HCT116 (cell line): ENCODE measurements around the gene ZPR1. TPM values are rescaled to one million over a fixed set of nuclear protein-coding genes. Genes with fewer than 3 reads are reported as not detected.

Experiments
- ATAC-seq: fragments of 200-7000 bp; cut with Tn5 transposase; 2 replicates; pipeline ENCODE4 v1.9.1; 2020; ENCODE audit warnings: mild to moderate bottlenecking, moderate library complexity
- BruUV-seq: library from RNA; stranded (reverse); fragments of 400-500 nt; replicated peaks from 2 replicates; lab custom pipeline; 2021; lab: Mats Ljungman, UMichigan
- CTCF ChIA-PET: fragments of 300-600 bp; sonication (Branson Sonifier 250); formaldehyde crosslinking; loops from one replicate; lab custom pipeline; 2021; ENCODE audit warnings: antibody characterized with exemption; lab: Charles Lee
- POLR2A ChIA-PET: fragments of 300-600, 350-600 bp; sonication (Branson Sonifier 250); formaldehyde crosslinking; loops from one replicate; lab custom pipeline; 2021; ENCODE audit warnings: antibody characterized with exemption; lab: Charles Lee
- RAD21 ChIA-PET, 2 experiments: fragments of 300-600 bp; sonication (Branson Sonifier 250); formaldehyde crosslinking; loops; one replicate each; lab custom pipeline; 2023; ENCODE audit warnings: low total read pairs in 2 of 2; ENCODE audit not compliant: uncharacterized antibody in 2 of 2, unreplicated experiment in 2 of 2, low non-redundant PET in 1 of 2; lab: Charles Lee
- DNase-seq: peaks from one replicate; pipeline ENCODE4 v3.0.0-alpha.2; 2010; ENCODE audit warnings: low read depth, low spot score
- H2AFZ ChIP-seq: fragments of 200-600 bp; shearing (Covaris generic), sonication (generic); 2 replicates; pipeline ENCODE4 v1.6.1; 2017; ENCODE audit warnings: low read depth, mixed run types, mixed read lengths, antibody characterized with exemption, low read length; ENCODE audit not compliant: poor library complexity, severe bottlenecking
- H3K27ac ChIP-seq: 2 replicates; pipeline ENCODE4 v1.5.1; 2012; ENCODE audit warnings: low read depth, low read length
- H3K27me3 ChIP-seq: fragments of 200-600 bp; sonication (generic); 2 replicates; pipeline ENCODE4 v1.6.1; 2016; ENCODE audit warnings: mixed run types, low read length, mixed read lengths; ENCODE audit not compliant: insufficient read depth
- H3K36me3 ChIP-seq, 2 experiments: fragments of 200-500 bp in 1 of 2; fragments of 200-600 bp in 1 of 2; sonication (Bioruptor generic) in 1 of 2; sonication (generic) in 1 of 2; 2 replicates each; pipeline versions ENCODE4 v1.5.1 to v1.6.1; 2014 to 2016; ENCODE audit warnings: low read length in 2 of 2, inconsistent platforms in 1 of 2, mixed read lengths in 1 of 2, mixed run types in 1 of 2; ENCODE audit not compliant: insufficient read depth in 2 of 2, control insufficient read depth in 1 of 2
- H3K4me1 ChIP-seq, 2 experiments: fragments of 200-600 bp in 1 of 2; sonication (generic) in 1 of 2; 2 replicates each; pipeline versions ENCODE4 v1.5.1 to v1.6.1; 2012 to 2017; ENCODE audit warnings: low read length in 2 of 2, inconsistent platforms in 1 of 2, mild to moderate bottlenecking in 1 of 2, mixed read lengths in 1 of 2, mixed run types in 1 of 2, moderate library complexity in 1 of 2; ENCODE audit not compliant: insufficient read depth in 2 of 2, control insufficient read depth in 1 of 2
- H3K4me2 ChIP-seq: fragments of 200-600 bp; sonication (generic); 2 replicates; pipeline ENCODE4 v1.6.1; 2017; ENCODE audit warnings: mixed run types, low read length, mixed read lengths
- H3K4me3 ChIP-seq, 2 experiments: fragments of 200-600 bp in 1 of 2; sonication (generic) in 1 of 2; replicated peaks in 1 of 2; 2 replicates each; pipeline ENCODE4 v1.5.1; 2011 to 2016; ENCODE audit warnings: low read length in 2 of 2, control low read depth in 1 of 2, low read depth in 1 of 2, mild to moderate bottlenecking in 1 of 2, mixed read lengths in 1 of 2, mixed run types in 1 of 2
- H3K79me2 ChIP-seq: fragments of 200-600 bp; sonication (generic); 2 replicates; pipeline ENCODE4 v1.6.1; 2017; ENCODE audit warnings: mild to moderate bottlenecking, mixed run types, low read length, moderate library complexity, mixed read lengths; ENCODE audit not compliant: insufficient read depth
- H3K9ac ChIP-seq: fragments of 200-600 bp; sonication (generic); 2 replicates; pipeline ENCODE4 v1.6.1; 2016; ENCODE audit warnings: low read length, mixed read lengths
- H3K9me2 ChIP-seq: fragments of 200-600 bp; sonication (generic), shearing (Covaris generic); 2 replicates; pipeline ENCODE4 v1.6.1; 2017; ENCODE audit warnings: mixed run types, mild to moderate bottlenecking, moderate library complexity; ENCODE audit not compliant: insufficient read depth
- H3K9me3 ChIP-seq, 2 experiments: fragments of 200-500 bp in 1 of 2; fragments of 200-600 bp in 1 of 2; sonication (Bioruptor generic) in 1 of 2; sonication (generic) in 1 of 2; 2 replicates each; pipeline ENCODE4 v1.6.1; 2014 to 2017; ENCODE audit warnings: low read length in 2 of 2, mixed read lengths in 2 of 2, inconsistent platforms in 1 of 2, low read depth in 1 of 2, mild to moderate bottlenecking in 1 of 2, mixed run types in 1 of 2, moderate library complexity in 1 of 2; ENCODE audit not compliant: control insufficient read depth in 1 of 2, insufficient read depth in 1 of 2
- H4K20me1 ChIP-seq: fragments of 200-600 bp; sonication (generic), shearing (Covaris generic); 2 replicates; pipeline ENCODE4 v1.6.1; 2017; ENCODE audit warnings: mixed run types, mild to moderate bottlenecking, moderate library complexity; ENCODE audit not compliant: insufficient read depth
- CBX3 ChIP-seq: IDR thresholded peaks from 2 replicates; pipeline ENCODE4 v1.6.1; 2012; ENCODE audit warnings: low read depth
- CEBPB ChIP-seq: IDR thresholded peaks from 2 replicates; pipeline ENCODE4 v1.6.1; 2012; ENCODE audit warnings: low read depth
- EGR1 ChIP-seq: IDR thresholded peaks from 2 replicates; pipeline ENCODE4 v1.6.1; 2012; ENCODE audit warnings: low read depth
- EZH2 ChIP-seq: fragments of 200-600 bp; sonication (generic); IDR thresholded peaks from 2 replicates; pipeline ENCODE4 v1.6.1; 2017; ENCODE audit warnings: antibody characterized with exemption, mixed run types
- FOSL1 ChIP-seq: IDR thresholded peaks from 2 replicates; pipeline ENCODE4 v1.6.1; 2012; ENCODE audit warnings: low read depth
- JUND ChIP-seq: IDR thresholded peaks from 2 replicates; pipeline ENCODE4 v1.6.1; 2012
- POLR2A ChIP-seq: IDR thresholded peaks from 2 replicates; pipeline ENCODE4 v1.7.0; 2011; ENCODE audit warnings: borderline replicate concordance; ENCODE audit not compliant: insufficient read depth, insufficient read length; ENCODE audit errors: extremely low read depth
- SIN3A ChIP-seq: IDR thresholded peaks from 2 replicates; pipeline ENCODE4 v1.6.1; 2012; ENCODE audit warnings: low read depth
- SP1 ChIP-seq: IDR thresholded peaks from 2 replicates; pipeline ENCODE4 v1.6.1; 2012; ENCODE audit warnings: low read depth
- SRF ChIP-seq: IDR thresholded peaks from 2 replicates; pipeline ENCODE4 v1.6.1; 2012; ENCODE audit warnings: low read depth
- YY1 ChIP-seq: IDR thresholded peaks from 2 replicates; pipeline ENCODE4 v1.6.1; 2011; ENCODE audit warnings: low read length, low read depth, moderate library complexity, mild to moderate bottlenecking; ENCODE audit not compliant: insufficient replicate concordance; ENCODE audit errors: extremely low read depth
- ZNF274 ChIP-seq: fragments of 200-500 bp; sonication (Bioruptor generic); IDR thresholded peaks from 2 replicates; pipeline ENCODE4 v1.6.1; 2014; ENCODE audit warnings: mild to moderate bottlenecking, low read depth, low read length, inconsistent platforms
- intact Hi-C: fragments of 100-400 bp; cut with micrococcal nuclease; formaldehyde crosslinking; loops from 2 replicates; pipeline ENCODE4 v1.10.0; 2022
- total RNA-seq: library from RNA; stranded (reverse); gene quantifications from one replicate; pipeline ENCODE4 v1.2.1, GENCODE V29; 2021; ENCODE audit not compliant: unreplicated experiment
- TF ChIP-seq, protein P1 (sequence below): IDR thresholded peaks from 2 replicates; pipeline ENCODE4 v1.6.1; 2012; ENCODE audit warnings: low read depth
- TF ChIP-seq, protein P2 (sequence below): IDR thresholded peaks from 2 replicates; pipeline ENCODE4 v1.6.1; 2011; ENCODE audit warnings: mild to moderate bottlenecking, low read length, moderate library complexity; ENCODE audit not compliant: insufficient replicate concordance; ENCODE audit errors: extremely low read depth
- TF ChIP-seq, protein P3 (sequence below): IDR thresholded peaks from 2 replicates; pipeline ENCODE4 v1.6.1; 2012

The ZPR1 gene
- total RNA-seq, 1 experiment from 2014 or later, result 56.3 TPM

DNA sequence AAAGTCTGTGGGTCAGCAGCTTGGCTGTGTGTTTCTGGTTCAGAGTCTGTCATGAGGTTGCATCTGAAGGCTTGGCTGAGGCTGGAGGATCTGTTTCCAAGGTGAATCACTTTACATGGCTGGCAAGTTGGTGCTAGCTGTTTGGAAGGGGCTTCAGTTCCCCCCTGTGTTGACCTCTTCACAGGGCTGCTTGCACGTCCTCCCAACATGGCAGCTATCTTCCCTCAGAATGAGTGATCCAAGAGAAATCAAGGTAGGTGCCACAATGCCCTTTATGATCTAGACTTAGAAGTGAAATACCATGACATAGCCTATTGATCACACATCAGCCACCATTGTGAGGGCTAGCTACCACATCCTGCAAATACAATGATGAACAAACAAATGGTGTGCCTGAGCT lies 25.3 kb upstream of the ZPR1 start:
- intact Hi-C loops, result no loop called here
- Histone ChIP-seq H3K9me2 (no peaks in the 10 kb centered on the region), H3K27ac (no peak overlapping the region), H3K79me2 (no peaks in the 10 kb centered on the region), H2AFZ (no peak overlapping the region), H3K4me3 (no peak overlapping the region), H3K4me1 (no peaks in the 10 kb centered on the region), H3K4me2 (no peak overlapping the region), H4K20me1 (no peaks in the 10 kb centered on the region), H3K9me3 (no peaks in the 10 kb centered on the region), H3K9ac (no peak overlapping the region), H3K36me3 (no peaks in the 10 kb centered on the region; a peak in 1 of 4 replicates), H3K27me3 (no peaks in the 10 kb centered on the region)
- ChIA-PET CTCF (interaction anchor here (0.5 to 1.0 kb wide), 2 partner anchors 22 to 326 kb away, joined by 3 read pairs; partner anchors contain the start of gene APOA5), POLR2A (no interaction called here), RAD21 (no interaction called here)
- no TSS peak for BruUV-seq
- TF ChIP-seq POLR2A (no peak), SP1 (no peak), FOSL1 (no peak), ZNF274 (no peak)
- ATAC-seq, result no peak
- DNase-seq, result no peak

DNA sequence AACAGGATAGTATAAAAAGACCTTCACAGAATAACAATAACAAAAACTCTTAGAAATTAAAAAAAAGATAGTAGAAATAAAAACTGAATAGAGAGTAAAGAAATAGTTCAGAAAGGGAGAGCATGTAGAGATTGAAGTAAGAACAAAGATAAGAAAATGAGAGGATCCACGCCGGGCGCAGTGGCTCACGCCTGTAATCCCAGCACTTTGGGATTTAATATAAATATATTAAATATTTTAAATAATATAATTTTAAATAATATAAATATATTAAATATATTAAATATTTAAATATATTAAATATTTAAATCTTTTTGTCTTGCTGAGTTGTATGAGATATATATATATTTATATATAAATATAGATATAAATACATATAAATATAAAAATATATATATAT lies 24.3 kb upstream of the ZPR1 start:
- Histone ChIP-seq H3K4me3 (no peak overlapping the region), H3K79me2 (no peaks in the 10 kb centered on the region), H3K9me3 (no peaks in the 10 kb centered on the region), H3K9me2 (no peaks in the 10 kb centered on the region), H3K4me1 (no peaks in the 10 kb centered on the region), H3K27me3 (no peaks in the 10 kb centered on the region), H3K27ac (no peak overlapping the region), H4K20me1 (no peaks in the 10 kb centered on the region), H3K36me3 (no peaks in the 10 kb centered on the region), H2AFZ (no peak overlapping the region), H3K9ac (no peak overlapping the region), H3K4me2 (no peak overlapping the region)
- BruUV-seq, result no TSS peak
- no peak for DNase-seq
- ATAC-seq, result no peak
- intact Hi-C loops, result no loop called here
- ChIA-PET RAD21 (no interaction called here), CTCF (interaction anchor here (1.0 kb wide), 1 partner anchor 21 kb away, joined by 3 read pairs; the partner anchor contains the start of gene APOA5), POLR2A (no interaction called here)
- TF ChIP-seq ZNF274 (no peak), YY1 (no peak), SIN3A (no peak), JUND (no peak), CEBPB (no peak), EGR1 (no peak), FOSL1 (no peak), SP1 (no peak), EZH2 (no peak), CBX3 (no peak), SRF (no peak)
- TF ChIP-seq, protein P1, sequence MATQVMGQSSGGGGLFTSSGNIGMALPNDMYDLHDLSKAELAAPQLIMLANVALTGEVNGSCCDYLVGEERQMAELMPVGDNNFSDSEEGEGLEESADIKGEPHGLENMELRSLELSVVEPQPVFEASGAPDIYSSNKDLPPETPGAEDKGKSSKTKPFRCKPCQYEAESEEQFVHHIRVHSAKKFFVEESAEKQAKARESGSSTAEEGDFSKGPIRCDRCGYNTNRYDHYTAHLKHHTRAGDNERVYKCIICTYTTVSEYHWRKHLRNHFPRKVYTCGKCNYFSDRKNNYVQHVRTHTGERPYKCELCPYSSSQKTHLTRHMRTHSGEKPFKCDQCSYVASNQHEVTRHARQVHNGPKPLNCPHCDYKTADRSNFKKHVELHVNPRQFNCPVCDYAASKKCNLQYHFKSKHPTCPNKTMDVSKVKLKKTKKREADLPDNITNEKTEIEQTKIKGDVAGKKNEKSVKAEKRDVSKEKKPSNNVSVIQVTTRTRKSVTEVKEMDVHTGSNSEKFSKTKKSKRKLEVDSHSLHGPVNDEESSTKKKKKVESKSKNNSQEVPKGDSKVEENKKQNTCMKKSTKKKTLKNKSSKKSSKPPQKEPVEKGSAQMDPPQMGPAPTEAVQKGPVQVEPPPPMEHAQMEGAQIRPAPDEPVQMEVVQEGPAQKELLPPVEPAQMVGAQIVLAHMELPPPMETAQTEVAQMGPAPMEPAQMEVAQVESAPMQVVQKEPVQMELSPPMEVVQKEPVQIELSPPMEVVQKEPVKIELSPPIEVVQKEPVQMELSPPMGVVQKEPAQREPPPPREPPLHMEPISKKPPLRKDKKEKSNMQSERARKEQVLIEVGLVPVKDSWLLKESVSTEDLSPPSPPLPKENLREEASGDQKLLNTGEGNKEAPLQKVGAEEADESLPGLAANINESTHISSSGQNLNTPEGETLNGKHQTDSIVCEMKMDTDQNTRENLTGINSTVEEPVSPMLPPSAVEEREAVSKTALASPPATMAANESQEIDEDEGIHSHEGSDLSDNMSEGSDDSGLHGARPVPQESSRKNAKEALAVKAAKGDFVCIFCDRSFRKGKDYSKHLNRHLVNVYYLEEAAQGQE, result no peak
- TF ChIP-seq, protein P2, sequence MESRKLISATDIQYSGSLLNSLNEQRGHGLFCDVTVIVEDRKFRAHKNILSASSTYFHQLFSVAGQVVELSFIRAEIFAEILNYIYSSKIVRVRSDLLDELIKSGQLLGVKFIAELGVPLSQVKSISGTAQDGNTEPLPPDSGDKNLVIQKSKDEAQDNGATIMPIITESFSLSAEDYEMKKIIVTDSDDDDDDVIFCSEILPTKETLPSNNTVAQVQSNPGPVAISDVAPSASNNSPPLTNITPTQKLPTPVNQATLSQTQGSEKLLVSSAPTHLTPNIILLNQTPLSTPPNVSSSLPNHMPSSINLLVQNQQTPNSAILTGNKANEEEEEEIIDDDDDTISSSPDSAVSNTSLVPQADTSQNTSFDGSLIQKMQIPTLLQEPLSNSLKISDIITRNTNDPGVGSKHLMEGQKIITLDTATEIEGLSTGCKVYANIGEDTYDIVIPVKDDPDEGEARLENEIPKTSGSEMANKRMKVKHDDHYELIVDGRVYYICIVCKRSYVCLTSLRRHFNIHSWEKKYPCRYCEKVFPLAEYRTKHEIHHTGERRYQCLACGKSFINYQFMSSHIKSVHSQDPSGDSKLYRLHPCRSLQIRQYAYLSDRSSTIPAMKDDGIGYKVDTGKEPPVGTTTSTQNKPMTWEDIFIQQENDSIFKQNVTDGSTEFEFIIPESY, result no peak
- TF ChIP-seq, protein P3, sequence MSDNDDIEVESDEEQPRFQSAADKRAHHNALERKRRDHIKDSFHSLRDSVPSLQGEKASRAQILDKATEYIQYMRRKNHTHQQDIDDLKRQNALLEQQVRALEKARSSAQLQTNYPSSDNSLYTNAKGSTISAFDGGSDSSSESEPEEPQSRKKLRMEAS, result no peak
